ENCODE measurements around the gene NBEAL1.
"Not testable (repeated sequence)": the region's sequence is repeated elsewhere in the genome, so short reads cannot be mapped to it uniquely, and the experiment has no call there.

The NBEAL1 gene

GRCh38 chr2:203014456-203015199 is at the start of gene NBEAL1:
Gene NBEAL1 (plus strand): TSS chr2:203014875. CDS start chr2:203016385, 1,510 bp downstream.
- DNase-seq: peak; percentile 58 to 99 (median 96)

- DNase-seq: peak in 5 of 14 donors; percentile 1 to 13 (median 5)
Measured at GRCh38 chr2:202965810-202966460, 48.7 kb upstream of the NBEAL1 start.

- DNase-seq: not testable (repeated sequence)
Measured at GRCh38 chr2:202969404-202969803, 45.3 kb upstream of the NBEAL1 start.

- DNase-seq: no peak
Measured at GRCh38 chr2:202976809-202977208, 37.9 kb upstream of the NBEAL1 start.

GRCh38 chr2:202982779-202983491 is 31.7 kb upstream of the NBEAL1 start:
- DNase-seq: no peak

- no peak for DNase-seq
Measured at GRCh38 chr2:202989749-202990148, 24.9 kb upstream of the NBEAL1 start.

- no peak for DNase-seq
Measured at GRCh38 chr2:202990501-202990900, 24.2 kb upstream of the NBEAL1 start.

- DNase-seq: not testable (repeated sequence)
Measured at GRCh38 chr2:202997113-202997512, 17.6 kb upstream of the NBEAL1 start.

GRCh38 chr2:203002054-203002821 is 12.4 kb upstream of the NBEAL1 start:
- no peak for DNase-seq

- no peak for DNase-seq
Measured at GRCh38 chr2:203003716-203004115, 11.0 kb upstream of the NBEAL1 start.

- DNase-seq: peak in 1 of 14 donors; percentile 29
Measured at GRCh38 chr2:203016716-203017115, 2.0 kb downstream of the NBEAL1 start.

- DNase-seq: peak in 1 of 14 donors; percentile 11
Measured at GRCh38 chr2:203018181-203018580, 3.5 kb downstream of the NBEAL1 start.

GRCh38 chr2:203019142-203019541 is 4.5 kb downstream of the NBEAL1 start:
- peak in 1 of 14 donors; percentile 1 for DNase-seq

- no peak for DNase-seq
Measured at GRCh38 chr2:203021991-203022390, 7.3 kb downstream of the NBEAL1 start.

GRCh38 chr2:203022751-203023150 is 8.1 kb downstream of the NBEAL1 start:
- DNase-seq: no peak

GRCh38 chr2:203025592-203025991 is 10.9 kb downstream of the NBEAL1 start:
- DNase-seq: no peak

GRCh38 chr2:203030545-203030944 is 15.9 kb downstream of the NBEAL1 start:
- DNase-seq: no peak

GRCh38 chr2:203030991-203031390 is 16.3 kb downstream of the NBEAL1 start:
- no peak for DNase-seq

- no peak for DNase-seq
Measured at GRCh38 chr2:203033395-203033794, 18.7 kb downstream of the NBEAL1 start.

GRCh38 chr2:203035879-203036470 is 21.3 kb downstream of the NBEAL1 start:
- DNase-seq: no peak

- no peak for DNase-seq
Measured at GRCh38 chr2:203037026-203037425, 22.4 kb downstream of the NBEAL1 start.

GRCh38 chr2:203038586-203038985 is 23.9 kb downstream of the NBEAL1 start:
- DNase-seq: no peak
